K562 (cell line): ENCODE data around the gene CR2. TPM values are rescaled to one million over a fixed set of nuclear protein-coding genes. Genes with fewer than 3 reads are reported as not detected.

ENCODE experiments used
- BDP1 ChIP-seq: IDR thresholded peaks from 3 replicates; pipeline ENCODE4 v1.6.1; 2011; ENCODE audit not compliant: insufficient read length, insufficient read depth
- CBFA2T3 ChIP-seq: fragments of 450-650 bp; IDR thresholded peaks from 2 replicates; pipeline ENCODE4 v1.6.1; 2017
- CEBPG ChIP-seq, 3 experiments: fragments of 200-800 bp in 1 of 3; sonication (Bioruptor generic) in 1 of 3; sonication (generic) in 1 of 3; formaldehyde crosslinking in 1 of 3; IDR thresholded peaks in 2 of 3; conservative IDR thresholded peaks in 1 of 3; 2 replicates each; pipeline versions ENCODE4 v1.6.1 to v1.8.0; 2016 to 2022; ENCODE audit warnings: missing compliant biosample characterization in 2 of 3, missing genetic modification characterization in 2 of 3, mild to moderate bottlenecking in 1 of 3, missing genetic modification reagents in 1 of 3
- CSDE1 ChIP-seq, 2 experiments: fragments of 450-650 bp; IDR thresholded peaks; 2 replicates each; pipeline ENCODE4 v1.6.1; 2016; ENCODE audit warnings: mild to moderate bottlenecking in 1 of 2
- ELF2 ChIP-seq: fragments of 250-450 bp; sonication (Bioruptor Pico); IDR thresholded peaks from 2 replicates; pipeline ENCODE4 v1.5.0; 2021; ENCODE audit warnings: mild to moderate bottlenecking
- EP300 ChIP-seq: IDR thresholded peaks from 2 replicates; pipeline ENCODE4 v1.6.1; 2012; ENCODE audit warnings: low read length, improper control_type of control experiment
- EZH2 ChIP-seq: IDR thresholded peaks from 2 replicates; pipeline ENCODE4 v1.6.1; 2012; ENCODE audit warnings: low read depth, mild to moderate bottlenecking, inconsistent platforms, low read length, borderline replicate concordance
- HDGF ChIP-seq: fragments of 450-650 bp; IDR thresholded peaks from 2 replicates; pipeline ENCODE4 v1.6.1; 2016
- PHB ChIP-seq: fragments of 250-450 bp; sonication (Bioruptor Pico); IDR thresholded peaks from 2 replicates; pipeline ENCODE4 v1.5.0; 2021
- PTTG1 ChIP-seq: fragments of 450-650 bp; IDR thresholded peaks from 2 replicates; pipeline ENCODE4 v1.6.1; 2016; ENCODE audit warnings: low read depth, mild to moderate bottlenecking, missing genetic modification characterization, missing compliant biosample characterization
- SMAD4 ChIP-seq: fragments of 250-450 bp; sonication (Bioruptor Pico); conservative IDR thresholded peaks from 2 replicates; pipeline ENCODE4 v1.8.0; 2021; ENCODE audit warnings: inconsistent platforms, mild to moderate bottlenecking, moderate library complexity
- SMARCE1 ChIP-seq: fragments of 450-650 bp; IDR thresholded peaks from 2 replicates; pipeline ENCODE4 v1.7.1; 2016; ENCODE audit warnings: mild to moderate bottlenecking
- SUPT5H ChIP-seq: fragments of 450-650 bp; IDR thresholded peaks from 2 replicates; pipeline ENCODE4 v1.6.1; 2016
- TSC22D4 ChIP-seq: fragments of 450-650 bp; IDR thresholded peaks from 2 replicates; pipeline ENCODE4 v1.6.1; 2016; ENCODE audit warnings: missing genetic modification characterization, missing biosample characterization, control low read depth
- ZNF134 ChIP-seq: fragments of 250-450 bp; sonication (Bioruptor Pico); conservative IDR thresholded peaks from 2 replicates; pipeline ENCODE4 v1.4.0; 2020
- ZNF699 ChIP-seq: fragments of 250-450 bp; sonication (Bioruptor Pico); IDR thresholded peaks from 2 replicates; pipeline ENCODE4 v1.8.0; 2021; ENCODE audit warnings: mild to moderate bottlenecking, moderate library complexity; ENCODE audit not compliant: insufficient replicate concordance
- polyA plus RNA-seq, 8 experiments: library from polyadenylated mRNA; depleted of rRNA in 4 of 8; stranded (reverse) in 5 of 8; unstranded in 3 of 8; fragments of >200 nt; fragmentation: Nextera tagmentation in 2 of 8; fragmentation: Illumina TruSeq in 1 of 8; extraction: Ambion mirVana in 2 of 8; extraction: Trizol in 1 of 8; gene quantifications; 2 replicates each; pipeline versions ENCODE4 v1.2.1 to v1.2.3, GENCODE V29; 2011 to 2014; ENCODE audit warnings: inconsistent platforms in 1 of 8, missing spikeins in 1 of 8
- total RNA-seq, 7 experiments: library from RNA; depleted of rRNA in 6 of 7; stranded (reverse); fragments of >200 nt in 6 of 7; fragmentation: Illumina TruSeq in 2 of 7; extraction: Trizol in 2 of 7; gene quantifications; 2 replicates each; pipeline versions ENCODE4 v1.2.1 to v1.2.3, GENCODE V29; 2011 to 2021; ENCODE audit warnings: low replicate concordance in 1 of 7
- TF ChIP-seq, protein P1 (sequence below): fragments of 250-450 bp; sonication (Bioruptor Pico); IDR thresholded peaks from 2 replicates; pipeline ENCODE4 v1.4.0; 2020; ENCODE audit warnings: mild to moderate bottlenecking, moderate library complexity
- TF ChIP-seq, protein P2 (sequence below): IDR thresholded peaks from 2 replicates; pipeline ENCODE4 v1.6.1; 2011; ENCODE audit warnings: borderline replicate concordance, low read depth, mild to moderate bottlenecking, moderate library complexity, low read length; ENCODE audit not compliant: insufficient read depth, poor library complexity, severe bottlenecking
- TF ChIP-seq, protein P3 (sequence below), 2 experiments: IDR thresholded peaks; 2 replicates each; pipeline ENCODE4 v1.6.1; 2011; ENCODE audit warnings: borderline replicate concordance in 1 of 2, control low read depth in 1 of 2, low read depth in 1 of 2, low read length in 1 of 2, mild to moderate bottlenecking in 1 of 2, mixed read lengths in 1 of 2, moderate library complexity in 1 of 2; ENCODE audit not compliant: insufficient read depth in 1 of 2, insufficient read length in 1 of 2, poor library complexity in 1 of 2, severe bottlenecking in 1 of 2; ENCODE audit errors: extremely low read depth in 1 of 2
- TF ChIP-seq, protein P4 (sequence below): fragments of 450-650 bp; IDR thresholded peaks from 2 replicates; pipeline ENCODE4 v1.6.1; 2018; ENCODE audit warnings: mild to moderate bottlenecking, low read depth; ENCODE audit not compliant: partially characterized antibody

The CR2 gene
- total and polyA plus RNA-seq, 9 of the 15 experiments (the other 6 are each of a cell fraction or from before 2014, with no cell fraction given), result 0.07 to 0.67 (median 0.37) TPM

DNA sequence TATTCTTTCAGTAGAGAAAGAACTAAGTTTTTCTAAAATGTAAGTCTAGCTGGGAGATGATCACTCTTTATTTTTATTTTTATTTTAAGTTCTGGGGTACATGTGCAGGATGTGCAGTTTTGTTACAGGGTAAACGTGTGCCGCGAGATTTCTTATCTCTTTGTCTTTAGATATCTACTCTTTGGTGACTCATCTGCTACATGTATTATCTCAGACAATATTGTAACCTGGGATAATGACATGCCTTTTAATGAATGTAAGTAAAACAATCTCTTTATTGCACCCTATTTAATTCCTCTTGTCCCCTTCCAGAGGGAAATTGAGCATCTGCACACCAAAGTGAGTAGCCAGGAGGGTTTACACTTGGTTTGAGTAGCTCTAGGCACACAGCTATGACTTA is 9.4 kb downstream of the CR2 start (continued):
- TF ChIP-seq SUPT5H (no peak), CSDE1 (IDR thresholded peaks at IDR 0.05) (no peak), HDGF (no peak), ZNF134 (CRISPR knock-in tag) (no peak), CBFA2T3 (peak; percentile 47), CEBPG (CRISPR knock-in tag; IDR thresholded peaks at IDR 0.05) (no peak), CEBPG (tag; conservative IDR thresholded peaks at IDR 0.05 in 1 of 2, IDR thresholded peaks at IDR 0.05 in 1 of 2) (no peak), EP300 (no peak), ELF2 (CRISPR knock-in tag) (no peak), SMARCE1 (peak; percentile 54; the same call in 1 of the 2 replicates), EZH2 (no peak), PHB (no peak), TSC22D4 (tag) (no peak), ZNF699 (CRISPR knock-in tag) (no peak), PTTG1 (no peak), SMAD4 (CRISPR knock-in tag) (no peak), BDP1 (no peak)
- TF ChIP-seq, protein P1, sequence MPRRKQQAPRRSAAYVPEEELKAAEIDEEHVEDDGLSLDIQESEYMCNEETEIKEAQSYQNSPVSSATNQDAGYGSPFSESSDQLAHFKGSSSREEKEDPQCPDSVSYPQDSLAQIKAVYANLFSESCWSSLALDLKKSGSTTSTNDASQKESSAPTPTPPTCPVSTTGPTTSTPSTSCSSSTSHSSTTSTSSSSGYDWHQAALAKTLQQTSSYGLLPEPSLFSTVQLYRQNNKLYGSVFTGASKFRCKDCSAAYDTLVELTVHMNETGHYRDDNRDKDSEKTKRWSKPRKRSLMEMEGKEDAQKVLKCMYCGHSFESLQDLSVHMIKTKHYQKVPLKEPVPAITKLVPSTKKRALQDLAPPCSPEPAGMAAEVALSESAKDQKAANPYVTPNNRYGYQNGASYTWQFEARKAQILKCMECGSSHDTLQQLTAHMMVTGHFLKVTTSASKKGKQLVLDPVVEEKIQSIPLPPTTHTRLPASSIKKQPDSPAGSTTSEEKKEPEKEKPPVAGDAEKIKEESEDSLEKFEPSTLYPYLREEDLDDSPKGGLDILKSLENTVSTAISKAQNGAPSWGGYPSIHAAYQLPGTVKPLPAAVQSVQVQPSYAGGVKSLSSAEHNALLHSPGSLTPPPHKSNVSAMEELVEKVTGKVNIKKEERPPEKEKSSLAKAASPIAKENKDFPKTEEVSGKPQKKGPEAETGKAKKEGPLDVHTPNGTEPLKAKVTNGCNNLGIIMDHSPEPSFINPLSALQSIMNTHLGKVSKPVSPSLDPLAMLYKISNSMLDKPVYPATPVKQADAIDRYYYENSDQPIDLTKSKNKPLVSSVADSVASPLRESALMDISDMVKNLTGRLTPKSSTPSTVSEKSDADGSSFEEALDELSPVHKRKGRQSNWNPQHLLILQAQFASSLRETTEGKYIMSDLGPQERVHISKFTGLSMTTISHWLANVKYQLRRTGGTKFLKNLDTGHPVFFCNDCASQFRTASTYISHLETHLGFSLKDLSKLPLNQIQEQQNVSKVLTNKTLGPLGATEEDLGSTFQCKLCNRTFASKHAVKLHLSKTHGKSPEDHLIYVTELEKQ (CRISPR knock-in tag), result no peak
- TF ChIP-seq, protein P2, sequence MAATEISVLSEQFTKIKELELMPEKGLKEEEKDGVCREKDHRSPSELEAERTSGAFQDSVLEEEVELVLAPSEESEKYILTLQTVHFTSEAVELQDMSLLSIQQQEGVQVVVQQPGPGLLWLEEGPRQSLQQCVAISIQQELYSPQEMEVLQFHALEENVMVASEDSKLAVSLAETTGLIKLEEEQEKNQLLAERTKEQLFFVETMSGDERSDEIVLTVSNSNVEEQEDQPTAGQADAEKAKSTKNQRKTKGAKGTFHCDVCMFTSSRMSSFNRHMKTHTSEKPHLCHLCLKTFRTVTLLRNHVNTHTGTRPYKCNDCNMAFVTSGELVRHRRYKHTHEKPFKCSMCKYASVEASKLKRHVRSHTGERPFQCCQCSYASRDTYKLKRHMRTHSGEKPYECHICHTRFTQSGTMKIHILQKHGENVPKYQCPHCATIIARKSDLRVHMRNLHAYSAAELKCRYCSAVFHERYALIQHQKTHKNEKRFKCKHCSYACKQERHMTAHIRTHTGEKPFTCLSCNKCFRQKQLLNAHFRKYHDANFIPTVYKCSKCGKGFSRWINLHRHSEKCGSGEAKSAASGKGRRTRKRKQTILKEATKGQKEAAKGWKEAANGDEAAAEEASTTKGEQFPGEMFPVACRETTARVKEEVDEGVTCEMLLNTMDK, result no peak
- TF ChIP-seq, protein P3, sequence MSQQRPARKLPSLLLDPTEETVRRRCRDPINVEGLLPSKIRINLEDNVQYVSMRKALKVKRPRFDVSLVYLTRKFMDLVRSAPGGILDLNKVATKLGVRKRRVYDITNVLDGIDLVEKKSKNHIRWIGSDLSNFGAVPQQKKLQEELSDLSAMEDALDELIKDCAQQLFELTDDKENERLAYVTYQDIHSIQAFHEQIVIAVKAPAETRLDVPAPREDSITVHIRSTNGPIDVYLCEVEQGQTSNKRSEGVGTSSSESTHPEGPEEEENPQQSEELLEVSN (IDR thresholded peaks at IDR 0.05; ENCODE audit: borderline replicate concordance in 1 of 2, extremely low read depth in 1 of 2, insufficient read depth in 1 of 2, insufficient read length in 1 of 2, low read depth in 1 of 2, low read length in 1 of 2, poor library complexity in 1 of 2, severe bottlenecking in 1 of 2), result no peak
- TF ChIP-seq, protein P4, sequence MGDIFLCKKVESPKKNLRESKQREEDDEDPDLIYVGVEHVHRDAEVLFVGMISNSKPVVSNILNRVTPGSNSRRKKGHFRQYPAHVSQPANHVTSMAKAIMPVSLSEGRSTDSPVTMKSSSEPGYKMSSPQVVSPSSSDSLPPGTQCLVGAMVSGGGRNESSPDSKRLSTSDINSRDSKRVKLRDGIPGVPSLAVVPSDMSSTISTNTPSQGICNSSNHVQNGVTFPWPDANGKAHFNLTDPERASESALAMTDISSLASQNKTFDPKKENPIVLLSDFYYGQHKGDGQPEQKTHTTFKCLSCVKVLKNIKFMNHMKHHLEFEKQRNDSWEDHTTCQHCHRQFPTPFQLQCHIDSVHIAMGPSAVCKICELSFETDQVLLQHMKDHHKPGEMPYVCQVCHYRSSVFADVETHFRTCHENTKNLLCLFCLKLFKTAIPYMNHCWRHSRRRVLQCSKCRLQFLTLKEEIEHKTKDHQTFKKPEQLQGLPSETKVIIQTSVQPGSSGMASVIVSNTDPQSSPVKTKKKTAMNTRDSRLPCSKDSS, result no peak
